Dermis microvascular lymphatic vessel endothelial cell (primary cell): ENCODE data around the gene CCDC187. TPM values are rescaled to one million over a fixed set of nuclear protein-coding genes. Genes with fewer than 3 reads are reported as not detected.

Experiments
- DNase-seq, 2 donors: peaks; one replicate each; pipeline versions ENCODE4 v3.0.0 to v3.0.0-alpha.2; 2010; ENCODE audit warnings: low read depth in 2 of 2
- total RNA-seq: library from RNA; depleted of rRNA; stranded (reverse); fragments of >200 nt; gene quantifications from 2 replicates; pipeline ENCODE4 v1.2.1, GENCODE V29; 2014

Gene CCDC187
- total RNA-seq, 1 donor from 2014 or later, result not detected

DNA sequence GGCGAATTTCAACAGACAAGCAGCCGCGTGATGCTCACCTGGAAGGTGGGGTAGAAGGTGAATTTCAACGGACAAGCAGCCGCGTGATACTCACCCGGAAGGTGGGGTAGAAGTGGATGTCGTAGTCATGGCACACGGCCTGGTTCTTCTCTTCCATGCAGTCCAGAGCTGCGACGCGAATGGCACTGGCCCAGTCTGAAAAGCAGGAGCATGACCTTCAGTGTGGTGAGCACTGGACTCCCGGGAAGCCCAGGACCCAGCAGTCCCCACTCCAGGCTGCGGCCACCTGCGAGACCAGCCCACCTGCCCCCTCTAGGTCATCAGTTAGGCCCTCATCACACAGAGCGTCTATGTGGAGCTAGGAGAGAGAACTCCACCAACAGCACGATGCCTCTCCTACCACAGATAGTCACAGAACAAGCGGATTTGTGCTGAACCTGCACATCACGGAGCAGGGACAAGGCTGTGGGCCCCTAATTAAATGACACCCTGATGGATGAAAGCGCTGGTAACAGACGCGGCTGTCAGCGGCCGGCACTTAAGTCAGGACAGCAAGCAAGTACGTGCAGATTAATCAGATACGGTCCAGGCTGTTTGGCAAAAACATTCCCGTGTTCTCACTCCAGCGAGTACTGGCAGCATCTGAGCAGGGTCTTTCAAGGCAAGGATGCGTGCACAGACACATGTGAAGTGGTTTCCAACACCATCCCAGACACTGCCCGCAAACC lies 77.0 kb downstream of the CCDC187 start:
- DNase-seq, result no peak

DNA sequence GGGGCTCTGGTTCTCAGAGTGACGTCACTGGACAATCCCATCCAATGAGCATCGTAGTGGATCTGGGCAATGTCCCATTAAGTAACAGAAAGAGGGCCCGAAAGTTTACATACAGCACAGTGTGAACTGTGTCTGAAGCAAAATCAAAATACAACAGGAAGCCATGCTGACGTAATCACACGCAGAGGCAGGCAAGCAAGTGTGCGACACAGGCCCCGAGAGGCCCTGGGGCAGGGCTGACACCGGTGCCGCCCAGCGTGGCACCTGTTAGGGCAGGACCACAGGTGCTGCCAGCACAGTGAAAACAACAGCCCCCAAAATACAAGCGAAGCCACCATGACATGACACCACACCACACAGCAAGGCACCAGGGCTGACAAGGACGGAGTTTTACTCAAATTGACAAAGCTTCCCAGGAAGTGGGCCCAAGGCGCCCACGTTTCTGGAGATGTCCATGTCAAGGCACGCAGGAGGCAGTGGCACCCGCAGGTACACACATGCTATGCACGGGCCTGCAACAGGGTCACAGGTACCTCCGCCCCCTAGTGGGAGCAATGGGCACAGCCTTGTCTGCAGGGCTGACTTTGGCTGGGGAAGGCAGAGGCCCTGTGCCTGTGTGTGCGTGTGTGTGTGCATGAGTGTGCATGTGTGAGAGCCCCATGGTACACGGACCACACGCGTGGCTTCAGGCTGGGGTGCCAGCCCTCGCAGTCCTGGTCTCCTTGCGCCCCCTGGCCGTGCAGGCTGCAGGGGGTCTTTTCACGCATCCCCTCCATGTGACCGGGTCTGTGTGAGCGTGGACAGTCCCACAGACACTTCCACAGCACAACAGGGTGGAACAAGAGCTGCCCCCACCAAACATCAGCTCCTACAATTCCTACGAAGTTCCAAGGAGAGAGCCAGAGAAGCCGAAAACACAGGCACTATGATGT lies 77.9 kb downstream of the CCDC187 start:
- peak; percentile 34 to 56 for DNase-seq

GRCh38 chr9:136225366-136225747 lies 78.5 kb downstream of the CCDC187 start:
- DNase-seq, result no peak

GRCh38 chr9:136223871-136224640 lies 79.8 kb downstream of the CCDC187 start:
- DNase-seq, result no peak

DNA sequence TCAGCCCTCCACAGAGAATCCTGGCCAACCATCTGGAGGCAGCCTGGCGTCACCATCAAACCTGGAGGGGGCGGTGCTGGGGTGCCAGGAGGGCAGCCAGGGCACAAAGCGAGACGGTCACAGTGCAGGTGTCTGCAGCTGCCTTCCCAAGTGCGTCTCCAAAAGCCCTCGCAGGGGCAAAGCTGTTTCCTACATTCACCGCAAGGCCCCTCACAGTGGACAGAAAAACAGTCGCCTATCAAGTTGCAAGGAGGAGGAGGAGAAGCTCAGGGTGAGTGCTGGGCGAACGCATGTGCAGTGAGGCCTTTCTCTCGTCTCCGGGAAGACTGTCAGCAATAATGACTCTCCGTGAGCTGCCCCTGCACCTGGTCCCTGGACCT lies 81.0 kb downstream of the CCDC187 start:
- no peak for DNase-seq

DNA sequence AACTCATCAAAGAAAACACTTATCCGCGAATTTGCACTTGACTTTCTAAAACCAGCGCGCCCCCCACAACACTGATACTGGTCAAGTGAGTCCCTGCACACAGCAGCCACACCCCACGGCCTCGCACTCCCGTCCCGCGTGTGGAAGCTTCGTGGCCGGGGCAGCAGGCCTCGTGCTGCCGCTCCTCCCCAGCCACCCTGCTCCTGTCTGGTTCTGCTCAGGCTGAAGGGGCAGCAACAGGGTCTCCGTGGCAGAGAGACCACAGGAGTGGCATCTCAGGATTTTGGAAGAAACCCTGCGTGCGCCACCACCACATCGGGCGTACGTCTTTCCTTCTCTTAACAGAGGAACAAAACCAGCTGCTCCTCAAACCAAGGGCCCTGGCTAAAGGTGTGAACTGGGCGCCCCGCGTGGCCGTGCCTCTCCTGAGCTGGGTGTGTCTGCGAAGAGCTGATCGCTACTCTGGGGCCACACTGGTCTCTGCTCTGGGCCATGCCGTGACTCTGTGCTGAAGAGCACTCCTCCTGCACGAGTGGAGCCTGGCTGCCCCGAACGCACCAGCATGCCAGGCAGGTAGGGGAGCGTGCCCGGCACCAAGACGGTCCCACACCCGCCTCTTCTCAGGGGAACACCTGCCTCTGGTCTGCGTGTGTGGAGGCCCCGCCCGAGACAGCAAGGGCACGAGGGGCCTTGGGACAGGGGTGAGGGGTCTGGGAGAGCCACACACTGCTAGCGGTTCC lies 81.6 kb downstream of the CCDC187 start:
- DNase-seq, result no peak

GRCh38 chr9:136220017-136220729 lies 83.7 kb downstream of the CCDC187 start:
- no peak for DNase-seq

DNA sequence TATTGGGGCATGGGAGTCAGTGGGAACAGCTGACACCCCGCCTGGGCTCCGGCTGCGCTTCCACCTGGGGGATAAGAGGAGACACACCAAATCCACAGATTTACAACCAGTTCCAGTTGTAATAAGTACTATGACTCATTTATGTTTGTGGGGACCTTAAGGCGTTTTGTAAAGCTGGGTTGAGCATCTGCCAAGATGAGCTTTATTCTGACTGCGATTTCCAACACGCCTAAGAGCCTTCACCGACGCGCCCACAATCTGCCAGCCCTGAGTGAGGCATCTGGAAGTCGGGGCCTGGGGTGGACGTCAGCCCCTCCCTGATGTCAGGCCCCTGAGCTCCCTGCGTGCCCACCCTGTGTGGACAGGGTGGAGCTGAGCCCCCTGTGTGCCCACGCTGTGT lies 84.6 kb downstream of the CCDC187 start:
- no peak for DNase-seq

- DNase-seq, result no peak
Observed at GRCh38 chr9:136218673-136219072, 85.2 kb downstream of the CCDC187 start.

DNA sequence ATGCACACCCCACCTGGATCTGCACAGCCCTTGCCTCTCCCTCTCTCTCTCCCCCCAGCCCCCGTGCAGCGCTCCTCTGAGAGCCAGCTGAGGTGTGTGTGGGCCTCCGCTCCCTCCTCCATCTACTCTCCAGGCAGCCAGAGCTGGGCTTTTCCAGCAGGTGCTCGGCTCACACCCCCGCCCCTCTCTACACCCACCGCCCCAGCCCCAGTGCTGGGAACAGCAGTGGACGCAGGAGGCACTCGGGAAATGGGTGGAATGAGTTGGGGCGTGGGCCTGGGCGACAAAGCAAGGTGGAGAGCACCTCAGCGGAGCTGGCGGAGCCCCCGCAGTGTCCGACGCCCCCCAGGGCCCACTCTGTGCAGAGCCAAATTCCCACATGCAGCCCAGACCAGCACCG lies 85.6 kb downstream of the CCDC187 start:
- no peak for DNase-seq

GRCh38 chr9:136216541-136217244 lies 87.2 kb downstream of the CCDC187 start:
- no peak for DNase-seq

GRCh38 chr9:136213733-136214132 lies 90.2 kb downstream of the CCDC187 start:
- DNase-seq, result no peak

DNA sequence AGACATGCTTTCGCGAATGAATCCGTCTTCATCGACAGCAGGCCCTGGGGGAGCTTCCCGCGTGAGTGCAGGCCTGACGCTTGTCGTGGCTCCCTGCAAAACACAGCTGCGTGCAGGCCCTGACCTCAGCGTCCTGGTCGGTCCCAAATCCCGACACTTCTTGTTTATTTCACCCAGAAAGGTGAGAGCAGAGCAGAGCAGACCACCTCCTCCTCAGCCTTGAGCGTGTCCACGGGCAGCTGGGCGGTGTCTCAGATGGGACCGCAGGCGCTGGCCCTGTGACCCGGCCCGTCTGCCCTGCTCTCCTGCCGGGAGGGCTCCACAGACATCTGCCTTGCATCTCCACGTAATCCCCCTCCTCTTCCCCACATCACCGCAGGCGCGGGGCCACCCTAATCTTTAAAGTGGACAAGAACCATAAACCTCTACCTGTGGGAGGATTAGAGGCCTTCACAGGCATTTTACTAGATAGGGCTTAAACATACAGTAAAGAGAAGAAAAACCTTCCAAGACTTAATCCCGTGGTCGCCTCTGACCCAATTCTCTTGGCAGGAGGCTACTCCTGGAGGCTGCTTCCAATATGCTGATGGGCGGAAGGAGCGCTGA lies 91.4 kb downstream of the CCDC187 start:
- DNase-seq, result no peak

GRCh38 chr9:136211441-136212344 lies 92.2 kb downstream of the CCDC187 start:
- DNase-seq, result no peak

DNA sequence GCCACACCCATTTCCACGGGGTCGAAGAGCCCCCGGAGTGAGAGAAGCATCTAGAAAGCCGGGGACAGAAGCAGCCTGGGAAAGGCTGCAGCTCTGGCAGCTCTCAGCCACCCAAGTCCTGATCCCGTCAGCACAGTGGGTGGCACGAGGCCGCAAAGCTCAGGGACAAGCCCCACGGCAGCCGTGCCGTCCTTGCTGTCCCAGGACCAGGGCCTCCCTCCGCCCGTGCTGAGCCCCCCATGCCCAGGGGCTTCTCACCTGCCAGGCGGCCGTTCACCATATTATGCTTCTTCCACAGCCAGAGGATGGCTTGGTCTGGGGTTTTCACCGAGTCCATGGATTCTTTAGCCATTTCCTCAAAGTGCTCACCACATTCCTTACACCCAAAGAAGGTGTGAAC lies 92.9 kb downstream of the CCDC187 start:
- no peak for DNase-seq

- DNase-seq, result no peak
Observed at GRCh38 chr9:136210276-136210675, 93.6 kb downstream of the CCDC187 start.

- no peak for DNase-seq
Observed at GRCh38 chr9:136209786-136210185, 94.1 kb downstream of the CCDC187 start.

DNA sequence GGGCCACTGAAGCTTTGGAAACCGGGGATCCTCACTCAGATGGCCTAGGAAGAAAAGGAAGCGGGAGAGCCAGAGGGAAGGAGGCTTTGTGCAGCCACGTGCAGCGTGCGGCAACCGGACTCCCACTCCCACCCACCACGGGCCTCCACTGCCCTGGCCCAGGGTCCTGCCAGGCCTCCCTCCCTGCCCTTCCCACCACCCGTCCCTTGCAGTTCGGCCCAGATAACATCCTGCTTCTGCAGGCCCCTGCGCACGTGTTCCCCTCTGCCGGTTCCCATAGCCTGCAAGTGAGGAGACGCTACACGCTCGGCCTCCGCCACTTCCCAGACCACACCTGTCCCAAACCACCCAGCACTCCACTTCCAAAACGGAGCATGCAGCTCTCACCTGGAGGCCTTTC lies 94.7 kb downstream of the CCDC187 start:
- DNase-seq, result no peak

GRCh38 chr9:136208675-136209074 lies 95.2 kb downstream of the CCDC187 start:
- DNase-seq, result no peak
